ENCODE results near the gene MBTPS1.

GRCh38 chr16:84156342-84156784, 39.6 kb upstream of the MBTPS1 start:
- TF ChIP-seq, protein P1, sequence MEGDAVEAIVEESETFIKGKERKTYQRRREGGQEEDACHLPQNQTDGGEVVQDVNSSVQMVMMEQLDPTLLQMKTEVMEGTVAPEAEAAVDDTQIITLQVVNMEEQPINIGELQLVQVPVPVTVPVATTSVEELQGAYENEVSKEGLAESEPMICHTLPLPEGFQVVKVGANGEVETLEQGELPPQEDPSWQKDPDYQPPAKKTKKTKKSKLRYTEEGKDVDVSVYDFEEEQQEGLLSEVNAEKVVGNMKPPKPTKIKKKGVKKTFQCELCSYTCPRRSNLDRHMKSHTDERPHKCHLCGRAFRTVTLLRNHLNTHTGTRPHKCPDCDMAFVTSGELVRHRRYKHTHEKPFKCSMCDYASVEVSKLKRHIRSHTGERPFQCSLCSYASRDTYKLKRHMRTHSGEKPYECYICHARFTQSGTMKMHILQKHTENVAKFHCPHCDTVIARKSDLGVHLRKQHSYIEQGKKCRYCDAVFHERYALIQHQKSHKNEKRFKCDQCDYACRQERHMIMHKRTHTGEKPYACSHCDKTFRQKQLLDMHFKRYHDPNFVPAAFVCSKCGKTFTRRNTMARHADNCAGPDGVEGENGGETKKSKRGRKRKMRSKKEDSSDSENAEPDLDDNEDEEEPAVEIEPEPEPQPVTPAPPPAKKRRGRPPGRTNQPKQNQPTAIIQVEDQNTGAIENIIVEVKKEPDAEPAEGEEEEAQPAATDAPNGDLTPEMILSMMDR (IDR thresholded peaks at IDR 0.05): no peak
- TF ChIP-seq POLR2A (IDR thresholded peaks at IDR 0.05): no peak
